NCI-H146 (cell line): ENCODE data around the gene MTF1.

ENCODE experiments used
- DNase-seq: peaks from one replicate; lab custom pipeline; 2025; lab: John Stamatoyannopoulos, UW

Gene MTF1

DNA sequence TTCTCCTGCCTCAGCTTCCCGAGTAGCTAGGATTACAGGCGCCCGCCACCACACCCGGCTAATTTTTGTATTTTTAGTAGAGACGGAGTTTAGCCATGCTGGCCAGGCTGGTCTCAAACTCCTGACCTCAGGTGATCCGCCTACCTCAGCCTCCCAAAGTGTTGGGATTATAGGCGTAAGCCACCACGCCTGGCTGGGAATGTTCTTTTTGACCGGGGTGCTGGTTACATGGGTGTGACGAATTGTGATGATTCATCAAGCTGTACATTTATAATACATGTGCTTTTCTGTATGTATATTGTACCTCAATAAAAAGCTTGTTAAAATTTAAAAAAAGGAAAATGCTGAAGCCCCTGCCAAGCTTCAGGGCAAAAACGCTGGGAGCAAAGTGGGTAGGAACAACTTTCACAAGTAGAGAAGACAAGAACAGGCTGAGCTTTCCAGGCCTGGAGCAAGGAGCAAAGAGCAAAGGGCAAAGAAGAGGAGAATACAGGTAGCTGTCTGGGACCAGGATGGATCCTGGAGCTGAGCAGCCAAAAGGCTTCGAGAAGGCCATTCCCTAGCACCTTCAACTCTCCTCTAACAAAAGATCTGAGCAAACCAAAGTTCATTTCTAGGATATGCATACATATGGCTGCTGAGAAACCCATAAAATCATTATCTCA, 30.9 kb downstream of the MTF1 start:
- DNase-seq, result no peak

GRCh38 chr1:37825506-37825905, 33.9 kb downstream of the MTF1 start:
- DNase-seq, result no peak

DNA sequence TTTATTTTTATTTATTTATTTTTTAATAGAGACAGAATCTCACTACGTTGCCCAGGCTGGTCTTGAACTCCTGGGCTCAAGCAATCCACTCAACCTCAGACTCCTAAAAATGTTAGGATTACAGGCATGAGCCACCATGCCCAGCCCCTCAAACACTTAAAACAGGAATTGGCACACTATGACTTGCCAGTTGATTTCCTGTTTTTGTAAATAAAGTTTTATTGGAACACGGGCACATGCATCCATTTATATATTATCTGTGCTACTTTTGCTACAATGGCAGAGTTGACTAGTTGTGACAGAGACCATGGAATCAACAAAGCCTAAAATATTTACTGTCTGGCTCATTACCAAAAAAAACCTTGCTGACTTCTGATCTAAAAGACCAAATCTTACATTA, 35.4 kb downstream of the MTF1 start:
- no peak for DNase-seq

GRCh38 chr1:37822906-37823815, 36.2 kb downstream of the MTF1 start:
- DNase-seq, result no peak

DNA sequence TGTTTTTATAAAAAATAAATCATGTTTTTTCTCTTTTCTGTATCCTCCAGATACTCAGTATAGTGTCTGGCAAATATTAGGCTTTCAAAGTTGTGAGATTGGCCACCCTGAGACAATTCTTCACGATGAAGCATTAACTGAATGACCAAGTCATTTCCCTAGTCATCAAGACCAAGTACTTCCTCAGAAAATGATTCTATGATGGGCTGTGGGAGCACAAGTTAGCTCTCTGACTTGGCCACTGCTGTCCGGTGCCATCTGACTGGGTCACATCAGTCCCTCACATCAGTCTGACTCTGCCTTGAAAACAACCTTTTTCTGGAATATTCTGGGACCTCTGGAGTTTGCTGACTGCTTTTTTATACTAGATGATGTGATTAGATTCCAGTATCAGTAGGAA, 37.9 kb downstream of the MTF1 start:
- no peak for DNase-seq

- no peak for DNase-seq
These were observed 41.9 kb downstream of the MTF1 start for GRCh38 chr1:37817481-37817880.

GRCh38 chr1:37814252-37814651, 45.1 kb downstream of the MTF1 start:
- no peak for DNase-seq

GRCh38 chr1:37813529-37814145, 45.8 kb downstream of the MTF1 start:
- DNase-seq, result no peak

GRCh38 chr1:37811027-37811655, 48.3 kb downstream of the MTF1 start:
- DNase-seq, result peak; percentile 60

- DNase-seq, result no peak
These were observed 49.5 kb downstream of the MTF1 start for GRCh38 chr1:37809942-37810341.

DNA sequence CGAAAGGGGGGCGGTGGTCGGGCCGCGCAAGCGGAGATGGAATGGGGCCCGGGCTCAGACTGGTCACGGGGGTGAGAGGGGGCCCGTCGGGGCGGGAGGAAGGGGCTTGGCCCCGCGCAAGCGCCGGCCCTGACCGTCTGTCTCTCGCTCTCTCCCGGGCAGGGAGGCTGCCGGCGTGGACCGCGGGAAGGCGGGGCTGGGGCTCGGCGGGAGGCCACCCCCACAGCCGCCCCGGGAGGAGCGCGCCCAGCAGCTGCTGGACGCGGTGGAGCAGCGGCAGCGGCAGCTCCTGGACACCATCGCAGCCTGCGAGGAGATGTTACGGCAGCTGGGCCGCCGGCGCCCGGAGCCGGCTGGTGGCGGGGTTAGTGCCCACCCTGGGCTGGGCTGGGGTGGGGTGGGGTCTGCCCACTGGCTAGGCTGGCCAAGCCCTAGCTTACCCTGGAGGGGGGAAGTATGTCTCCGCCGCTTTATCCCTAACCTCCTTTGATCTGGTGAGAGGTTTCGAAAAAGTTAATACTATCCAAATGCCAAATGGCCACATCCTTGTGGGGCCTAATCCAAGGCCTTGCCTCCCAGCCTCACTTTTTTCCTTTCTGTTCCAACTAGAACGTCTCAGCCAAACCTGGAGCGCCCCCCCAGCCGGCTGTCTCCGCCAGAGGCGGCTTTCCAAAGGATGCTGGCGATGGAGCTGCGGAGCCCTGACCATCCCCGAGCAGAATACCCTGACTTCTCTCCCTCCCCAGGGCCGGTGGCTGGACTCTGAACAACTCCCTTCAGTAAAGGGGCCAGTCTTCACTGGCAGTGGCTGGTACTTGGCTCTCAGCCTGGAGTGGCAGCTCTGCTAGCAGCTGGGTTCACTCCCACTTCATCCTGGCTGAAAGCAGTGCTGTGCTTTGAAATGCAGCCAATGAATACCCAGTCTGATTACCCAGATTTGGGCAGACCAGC, 50.7 kb downstream of the MTF1 start:
- DNase-seq, result peak; percentile 78

DNA sequence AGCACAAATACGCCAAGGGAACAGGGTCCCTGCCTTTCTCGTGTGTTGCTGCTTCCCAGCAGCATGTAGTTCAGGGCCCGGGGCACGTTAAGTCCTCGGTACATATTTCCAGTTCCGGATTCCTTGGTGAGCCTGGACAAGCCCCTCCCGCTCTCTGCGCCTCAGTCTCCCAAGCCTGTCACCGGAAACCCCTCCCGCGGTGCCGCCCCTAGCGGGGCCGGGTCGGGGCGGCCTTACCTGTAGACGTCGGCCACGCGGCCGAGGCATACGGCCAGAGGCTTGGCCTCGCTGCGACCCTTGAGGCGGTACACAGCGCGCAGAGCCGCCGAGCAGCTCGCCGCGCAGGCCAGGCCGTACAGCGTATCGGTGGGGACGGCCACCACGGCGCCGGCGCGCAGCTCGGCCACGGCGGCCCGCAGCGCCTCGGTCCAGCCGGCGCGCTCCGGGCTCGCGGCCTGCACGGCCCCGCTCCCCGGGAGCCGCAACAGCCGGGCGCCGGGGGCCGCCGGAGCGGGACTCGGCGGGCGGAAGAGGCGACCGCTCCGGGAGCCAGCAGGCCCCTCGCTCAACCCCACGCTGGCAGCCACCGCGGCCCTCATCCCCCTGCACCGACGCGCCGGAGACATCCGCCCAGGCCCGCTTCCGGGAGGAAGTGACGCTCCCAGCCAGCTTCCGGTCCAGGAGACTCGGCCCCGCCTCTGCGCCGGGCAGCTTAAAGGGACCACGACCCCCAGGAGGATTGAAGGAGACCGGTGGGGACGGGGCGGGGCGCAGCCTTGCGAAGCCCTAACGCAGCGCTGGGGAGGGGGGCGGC, 51.6 kb downstream of the MTF1 start, which contains the start of the genes C1orf122 and YRDC:
C1orf122 (plus strand) TSS at position 236 of the 814 bp plus-strand sequence. CDS start 615 bp downstream, outside the sequence.
YRDC (minus strand) TSS at position 654 of the 814 bp plus-strand sequence; CDS start at position 626, 28 bp downstream.
- peak; percentile 89 for DNase-seq

DNA sequence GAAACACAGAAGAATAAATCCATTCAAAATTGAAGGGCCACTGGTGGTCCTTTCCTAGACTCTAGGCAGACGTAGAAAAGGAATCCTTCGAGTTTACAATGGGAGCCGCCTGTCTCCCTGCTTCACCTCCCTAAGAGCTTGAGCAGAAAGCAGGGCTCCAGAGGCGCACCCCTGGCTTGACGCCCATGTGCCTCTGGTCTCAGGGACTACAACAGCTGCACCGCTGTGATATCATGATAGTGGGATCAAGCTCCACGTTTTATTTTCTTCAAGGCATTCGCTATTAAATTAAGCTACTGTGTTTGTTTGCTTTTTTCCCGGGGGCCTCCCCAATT, 52.2 kb downstream of the MTF1 start:
- no peak for DNase-seq

- DNase-seq, result no peak
These were observed 57.0 kb downstream of the MTF1 start for GRCh38 chr1:37802439-37802838.

GRCh38 chr1:37797750-37798345, 61.5 kb downstream of the MTF1 start:
- DNase-seq, result no peak

- no peak for DNase-seq
These were observed 63.9 kb downstream of the MTF1 start for GRCh38 chr1:37795340-37796125.

DNA sequence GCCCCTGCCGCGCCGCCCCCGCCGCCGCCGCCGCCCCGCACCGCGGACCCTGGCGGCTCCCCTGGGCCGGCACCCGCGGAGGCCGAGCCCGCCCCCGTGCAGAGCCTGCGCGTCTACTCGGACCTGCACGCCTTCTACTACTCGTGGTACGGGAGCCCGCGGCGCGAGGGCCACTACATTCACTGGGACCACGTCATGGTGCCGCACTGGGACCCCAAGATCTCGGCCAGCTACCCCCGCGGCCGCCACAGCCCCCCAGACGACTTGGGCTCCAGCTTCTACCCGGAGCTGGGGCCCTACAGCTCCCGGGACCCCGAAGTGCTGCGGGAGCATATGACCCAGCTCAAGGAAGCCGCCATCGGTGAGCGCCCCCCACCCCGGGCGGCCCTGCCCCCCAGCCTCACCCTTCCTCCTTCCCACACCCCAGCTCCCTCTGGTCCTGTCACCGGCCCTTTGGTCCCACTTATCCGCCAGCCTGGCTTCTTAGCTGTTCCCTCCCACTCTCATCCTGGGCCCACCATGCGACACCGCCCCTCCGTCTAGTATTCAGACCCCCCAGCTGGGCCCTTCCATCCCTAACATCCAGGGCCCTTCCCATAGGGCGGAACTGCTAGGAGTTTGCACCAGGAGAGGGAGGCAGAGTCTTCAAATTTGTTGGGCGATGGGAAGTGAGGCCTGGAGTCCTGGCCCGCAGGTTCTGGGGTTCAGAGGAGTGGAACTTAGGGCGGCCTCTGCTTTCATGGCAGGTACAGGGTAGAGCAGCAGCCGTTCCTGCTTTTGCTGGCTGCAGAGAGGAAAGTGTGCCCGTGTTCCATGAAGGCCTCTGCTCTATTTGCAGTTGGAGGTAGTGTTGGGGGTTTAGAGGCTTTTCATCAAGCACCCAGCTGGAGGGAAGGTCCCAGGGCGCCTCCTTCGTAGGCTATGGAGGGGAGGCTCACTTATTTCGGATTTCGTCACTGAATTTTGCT, 64.7 kb downstream of the MTF1 start:
- DNase-seq, result peak; percentile 12
